Nephron progenitor cell (in vitro differentiated cells): ENCODE measurements around the gene UBE2E1.
A peak's percentile ranks its signal among the peaks of the same experiment; 100 is the strongest.
"Not testable (repeated sequence)": the region's sequence is repeated elsewhere in the genome, so short reads cannot be mapped to it uniquely, and the experiment has no call there.

Experiments
- DNase-seq: peaks from one replicate; pipeline ENCODE4 v3.0.0; 2021
- H3K27ac Mint-ChIP-seq: 2 replicates; pipeline ENCODE4 v1.8.0; 2021; ENCODE audit warnings: mild to moderate bottlenecking, moderate library complexity, mixed read lengths
- H3K27me3 Mint-ChIP-seq: 2 replicates; pipeline ENCODE4 v1.8.0; 2021; ENCODE audit warnings: mild to moderate bottlenecking, low read depth, mixed read lengths; ENCODE audit not compliant: poor library complexity
- H3K36me3 Mint-ChIP-seq: 2 replicates; pipeline ENCODE4 v1.8.0; 2021; ENCODE audit warnings: low read depth, mixed read lengths
- H3K4me1 Mint-ChIP-seq: 2 replicates; pipeline ENCODE4 v1.8.0; 2021; ENCODE audit warnings: mixed read lengths
- H3K4me3 Mint-ChIP-seq: 2 replicates; pipeline ENCODE4 v1.8.0; 2021; ENCODE audit warnings: mild to moderate bottlenecking, moderate library complexity, mixed read lengths
- H3K9me3 Mint-ChIP-seq: 2 replicates; pipeline ENCODE4 v1.8.0; 2021; ENCODE audit warnings: mild to moderate bottlenecking, moderate library complexity, mixed read lengths
- CTCF ChIP-seq: fragments of 200-600 bp; sonication (generic); IDR thresholded peaks from 2 replicates; pipeline ENCODE4 v1.5.0; 2021; ENCODE audit warnings: antibody characterized with exemption

The UBE2E1 gene

GRCh38 chr3:23875113-23875725 is 69.5 kb downstream of the UBE2E1 start:
- Mint-ChIP-seq H3K27me3 (no peaks in the 10 kb centered on the region), H3K27ac (peak overlapping the region; percentile 87), H3K4me1 (peaks cover 40% of the 10 kb centered on the region), H3K9me3 (peaks cover 47% of the 10 kb centered on the region), H3K36me3 (peaks cover 68% of the 10 kb centered on the region), H3K4me3 (no peak overlapping the region)
- no peak for DNase-seq
- TF ChIP-seq CTCF, result no peak

GRCh38 chr3:23876923-23877322 is 71.2 kb downstream of the UBE2E1 start:
- Mint-ChIP-seq H3K27ac (peak overlapping the region; percentile 51), H3K36me3 (peaks cover 85% of the 10 kb centered on the region), H3K4me1 (peaks cover 56% of the 10 kb centered on the region), H3K27me3 (no peaks in the 10 kb centered on the region), H3K4me3 (no peak overlapping the region), H3K9me3 (peaks cover 55% of the 10 kb centered on the region)
- TF ChIP-seq CTCF, result no peak
- no peak for DNase-seq

DNA sequence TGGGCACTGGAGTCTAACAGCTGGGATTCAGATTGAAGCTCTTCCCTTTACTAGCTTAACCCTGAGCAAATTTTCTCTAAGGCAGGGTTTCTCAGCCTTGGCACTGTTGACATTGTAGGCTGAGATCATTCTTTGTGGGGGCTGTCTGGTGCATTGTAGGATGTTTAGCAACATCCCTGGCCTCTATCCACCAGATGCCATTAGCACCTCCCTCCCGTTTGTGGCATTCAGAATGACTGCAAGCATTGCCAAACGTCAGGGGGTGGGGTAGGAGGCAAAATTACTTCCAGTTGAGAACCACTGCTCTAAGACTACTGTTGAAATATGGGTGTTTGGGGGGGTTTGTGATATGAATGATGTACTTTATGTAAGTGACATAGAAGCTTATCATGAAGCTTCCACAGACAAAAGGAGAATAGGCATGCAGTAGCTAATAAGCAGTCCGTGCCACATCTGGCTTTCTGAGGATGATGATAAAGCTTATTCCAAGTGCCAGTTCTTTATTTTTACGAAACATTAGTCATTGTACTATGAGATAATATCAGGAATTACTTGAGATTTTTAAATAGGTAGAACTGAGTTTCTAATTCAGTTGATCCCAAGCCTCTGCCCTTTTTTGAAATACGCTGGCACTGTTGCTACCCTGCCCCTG is 71.7 kb downstream of the UBE2E1 start:
- TF ChIP-seq CTCF, result no peak
- H3K4me3 Mint-ChIP-seq, result no peak overlapping the region
- peaks cover 84% of the 10 kb centered on the region for H3K36me3 Mint-ChIP-seq
- H3K4me1 Mint-ChIP-seq, result peaks cover 58% of the 10 kb centered on the region
- peaks cover 54% of the 10 kb centered on the region for H3K9me3 Mint-ChIP-seq
- no peaks in the 10 kb centered on the region for H3K27me3 Mint-ChIP-seq
- DNase-seq, result no peak
- peak overlapping the region; percentile 75 for H3K27ac Mint-ChIP-seq

DNA sequence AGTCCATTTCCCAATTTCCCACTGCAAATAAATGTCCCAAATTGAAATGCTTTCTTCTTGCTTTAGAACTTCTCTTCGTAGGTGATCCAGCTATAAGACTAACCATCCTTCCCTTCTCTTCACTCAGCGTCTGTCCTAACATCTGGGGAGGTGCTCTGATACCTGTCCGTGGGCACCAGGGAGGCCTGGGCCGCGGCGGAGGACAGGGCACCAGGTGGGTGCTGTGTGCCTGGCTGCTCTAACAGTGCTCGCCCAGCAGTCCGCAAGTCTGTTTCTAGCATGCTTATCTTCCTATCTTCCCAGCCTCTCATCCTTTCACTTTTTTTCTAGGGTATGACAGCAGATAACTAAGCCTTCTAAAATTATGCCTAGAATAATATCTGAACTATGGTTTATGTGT is 73.7 kb downstream of the UBE2E1 start:
- TF ChIP-seq CTCF, result no peak
- H3K27ac Mint-ChIP-seq, result peak overlapping the region; percentile 67
- peaks cover 83% of the 10 kb centered on the region for H3K36me3 Mint-ChIP-seq
- H3K27me3 Mint-ChIP-seq, result no peaks in the 10 kb centered on the region
- peaks cover 50% of the 10 kb centered on the region for H3K4me1 Mint-ChIP-seq
- peaks cover 53% of the 10 kb centered on the region for H3K9me3 Mint-ChIP-seq
- no peak for DNase-seq
- no peak overlapping the region for H3K4me3 Mint-ChIP-seq

DNA sequence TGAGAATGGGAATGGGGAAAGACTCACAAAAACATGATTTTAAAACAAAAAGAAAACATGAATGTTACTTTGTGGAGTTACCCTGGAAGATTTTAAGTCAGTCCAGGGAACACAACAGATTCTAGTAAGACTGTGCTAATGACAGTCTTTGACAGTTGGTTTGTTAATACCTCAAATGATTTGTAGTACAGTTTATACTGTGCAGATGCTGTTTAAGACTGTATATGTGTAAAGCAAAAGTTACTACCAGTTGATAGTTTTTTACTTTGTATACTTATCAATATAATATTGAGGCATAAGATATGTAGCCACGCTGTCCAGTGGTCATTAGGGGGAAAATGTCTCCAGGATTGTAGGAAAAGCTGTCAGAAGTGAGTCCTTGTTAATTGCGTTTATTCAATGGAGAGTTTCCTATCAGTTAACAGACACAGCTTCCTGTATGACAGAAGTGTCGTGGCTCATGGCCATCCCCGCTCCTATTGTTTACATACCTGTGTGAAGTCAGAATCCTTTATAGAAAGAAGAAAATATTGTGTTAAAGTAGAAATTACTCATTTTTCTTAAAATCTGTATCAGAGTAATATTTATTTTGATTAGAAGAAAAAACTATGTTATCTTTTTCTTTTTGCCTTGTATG is 75.1 kb downstream of the UBE2E1 start:
- Mint-ChIP-seq H3K36me3 (peaks cover 72% of the 10 kb centered on the region), H3K4me1 (peaks cover 41% of the 10 kb centered on the region), H3K27me3 (no peaks in the 10 kb centered on the region), H3K27ac (peak overlapping the region; percentile 98), H3K9me3 (peaks cover 53% of the 10 kb centered on the region), H3K4me3 (no peak overlapping the region)
- TF ChIP-seq CTCF, result no peak
- no peak for DNase-seq

- Mint-ChIP-seq H3K36me3 (peaks cover 67% of the 10 kb centered on the region), H3K4me1 (peaks cover 35% of the 10 kb centered on the region), H3K4me3 (peak overlapping the region; percentile 49), H3K27ac (peak overlapping the region; percentile 98), H3K9me3 (peaks cover 44% of the 10 kb centered on the region)
- not testable (repeated sequence) for DNase-seq, H3K27me3 Mint-ChIP-seq
Observed at GRCh38 chr3:23881993-23882392, 76.2 kb downstream of the UBE2E1 start.
